PFSK-1 (cell line): Measurements from ENCODE around the gene DUSP15.

Experiments used
- FOXP2 ChIP-seq: optimal IDR thresholded peaks from 2 replicates; pipeline ENCODE3; 2011; ENCODE audit warnings: borderline replicate concordance, control low read depth, inconsistent platforms; ENCODE audit not compliant: insufficient read depth; ENCODE audit errors: extremely low read length, extremely low read depth
- POLR2AphosphoS5 ChIP-seq: IDR thresholded peaks from 2 replicates; pipeline ENCODE4 v1.6.1; 2012; ENCODE audit warnings: low read depth, mild to moderate bottlenecking, control low read depth, low read length, moderate library complexity
- REST ChIP-seq, 2 experiments: IDR thresholded peaks; 2 replicates each; pipeline versions ENCODE4 v1.6.1 to v1.8.0; 2011 to 2012; ENCODE audit warnings: low read depth in 2 of 2, low read length in 2 of 2, control low read depth in 1 of 2, inconsistent platforms in 1 of 2, mild to moderate bottlenecking in 1 of 2, moderate library complexity in 1 of 2; ENCODE audit not compliant: insufficient read depth in 1 of 2
- SIN3A ChIP-seq: IDR thresholded peaks from 2 replicates; pipeline ENCODE4 v1.6.1; 2012; ENCODE audit warnings: mild to moderate bottlenecking, low read length, moderate library complexity, borderline replicate concordance; ENCODE audit not compliant: insufficient read depth
- TAF1 ChIP-seq: IDR thresholded peaks from 2 replicates; pipeline ENCODE4 v1.6.1; 2012; ENCODE audit warnings: low read length, control low read depth, borderline replicate concordance; ENCODE audit not compliant: insufficient read depth

The DUSP15 gene

GRCh38 chr20:31868853-31869672 lies 1.3 kb downstream of the DUSP15 start:
- TF ChIP-seq FOXP2 (no peak), POLR2AphosphoS5 (no peak), TAF1 (no peak), REST (IDR thresholded peaks at IDR 0.05; ENCODE audit: insufficient read depth in 1 of 2, low read depth in 2 of 2, low read length in 2 of 2) (no peak), SIN3A (no peak)

GRCh38 chr20:31866221-31866620 lies 4.1 kb downstream of the DUSP15 start:
- TF ChIP-seq SIN3A: no peak
- no peak for TF ChIP-seq POLR2AphosphoS5
- TF ChIP-seq REST (IDR thresholded peaks at IDR 0.05; ENCODE audit: insufficient read depth in 1 of 2, low read depth in 2 of 2, low read length in 2 of 2): no peak
- no peak for TF ChIP-seq FOXP2
- no peak for TF ChIP-seq TAF1

DNA sequence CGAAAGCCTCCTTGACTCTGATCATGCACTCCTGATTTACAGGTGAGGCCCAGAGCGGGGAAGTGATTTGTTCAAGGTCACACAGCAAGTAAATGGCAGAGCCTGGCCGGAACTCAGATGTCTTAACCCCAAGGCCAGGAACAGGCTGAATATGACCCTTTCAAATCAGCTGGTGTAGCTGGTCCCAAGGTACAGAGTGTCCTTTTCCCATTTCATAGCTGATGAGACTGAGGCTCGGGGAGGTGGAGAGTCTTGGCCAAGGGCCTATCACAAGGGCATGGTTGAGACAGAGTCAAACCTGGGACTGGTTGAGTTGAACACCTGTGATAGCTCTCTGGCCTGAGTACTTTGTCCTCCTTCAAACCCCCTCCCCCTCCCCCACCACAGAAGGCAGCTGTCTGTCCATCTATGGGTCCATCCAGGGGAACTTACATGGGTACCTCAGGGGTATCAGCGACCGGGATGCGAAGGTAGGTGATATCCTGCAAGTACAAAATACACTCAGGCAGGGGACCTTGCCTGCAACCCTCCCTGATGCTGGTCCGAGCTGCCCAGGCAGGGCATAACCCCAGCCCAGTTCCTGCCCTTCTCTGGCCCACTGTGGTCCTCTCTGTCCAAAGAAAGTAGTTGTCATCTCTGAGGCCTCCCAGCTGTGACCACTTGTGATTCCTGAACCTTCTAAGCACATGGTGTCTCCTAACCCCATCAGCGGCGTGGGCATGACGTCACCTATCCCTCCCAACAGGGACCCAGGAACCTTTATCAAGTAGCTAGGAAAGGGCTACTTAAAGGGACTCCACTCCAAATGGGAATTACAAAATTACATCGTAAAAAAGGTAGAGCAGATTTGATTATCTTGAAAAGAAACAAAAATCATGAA lies 5.6 kb downstream of the DUSP15 start:
- TF ChIP-seq POLR2AphosphoS5 (no peak), SIN3A (no peak), FOXP2 (no peak), REST (IDR thresholded peaks at IDR 0.05; ENCODE audit: insufficient read depth in 1 of 2, low read depth in 2 of 2, low read length in 2 of 2) (no peak), TAF1 (no peak)

GRCh38 chr20:31863296-31864085 lies 6.8 kb downstream of the DUSP15 start:
- no peak for TF ChIP-seq FOXP2
- no peak for TF ChIP-seq REST (IDR thresholded peaks at IDR 0.05; ENCODE audit: insufficient read depth in 1 of 2, low read depth in 2 of 2, low read length in 2 of 2)
- no peak for TF ChIP-seq POLR2AphosphoS5
- no peak for TF ChIP-seq TAF1
- no peak for TF ChIP-seq SIN3A
